ENCODE results near the gene MAPK10.

The MAPK10 gene

DNA sequence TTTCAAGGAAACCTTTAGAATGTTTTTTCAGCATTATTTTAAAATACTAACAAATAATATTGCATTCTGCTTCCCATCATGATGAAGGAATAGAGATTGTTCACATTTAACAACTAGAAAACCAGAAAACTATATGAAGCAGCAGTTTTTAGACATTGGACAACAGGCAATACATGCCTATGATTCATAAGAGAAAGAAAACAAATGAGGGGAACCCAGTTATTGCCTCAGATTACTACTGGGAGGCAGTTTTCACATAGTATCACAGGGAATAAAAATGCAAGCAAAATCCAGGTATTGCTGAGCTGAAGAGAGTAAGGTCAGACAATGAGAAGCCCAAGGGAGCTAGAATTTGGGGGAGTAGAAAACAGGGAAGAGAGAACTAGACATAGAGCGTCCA is 373.6 kb downstream of the MAPK10 start:
- no peak for DNase-seq (ENCODE audit: low read depth, low spot score)
- no peak overlapping the region for H3K4me3 ChIP-seq (ENCODE audit: low read depth, low read length)
- TF ChIP-seq CTCF (IDR thresholded peaks at IDR 0.05; ENCODE audit: low read depth, low read length): no peak
- in situ Hi-C loops (cut with HindIII; ENCODE audit: low sequenced_read_pairs): no loop called here

DNA sequence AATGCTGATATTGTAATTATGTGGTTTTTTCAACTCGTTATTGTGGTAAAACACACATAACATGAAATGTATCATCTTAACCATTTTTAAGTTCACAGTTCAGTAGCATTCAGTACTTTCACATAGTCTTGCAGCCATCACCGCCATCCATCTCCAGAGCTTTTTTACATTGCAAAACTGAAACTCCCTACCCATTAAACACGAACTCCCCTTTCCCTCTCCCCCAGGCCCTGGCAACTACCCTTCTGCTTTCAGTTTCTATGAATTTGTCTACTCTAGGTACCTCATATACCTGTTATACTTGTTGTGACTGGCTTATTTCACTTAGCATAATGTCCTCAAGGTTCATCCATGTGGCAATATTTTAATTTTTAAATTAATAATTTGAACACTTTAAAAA is 380.6 kb downstream of the MAPK10 start:
- H3K4me3 ChIP-seq (ENCODE audit: low read depth, low read length): no peak overlapping the region
- no peak for DNase-seq (ENCODE audit: low read depth, low spot score)
- in situ Hi-C loops (cut with HindIII; ENCODE audit: low sequenced_read_pairs): no loop called here
- no peak for TF ChIP-seq CTCF (IDR thresholded peaks at IDR 0.05; ENCODE audit: low read depth, low read length)

DNA sequence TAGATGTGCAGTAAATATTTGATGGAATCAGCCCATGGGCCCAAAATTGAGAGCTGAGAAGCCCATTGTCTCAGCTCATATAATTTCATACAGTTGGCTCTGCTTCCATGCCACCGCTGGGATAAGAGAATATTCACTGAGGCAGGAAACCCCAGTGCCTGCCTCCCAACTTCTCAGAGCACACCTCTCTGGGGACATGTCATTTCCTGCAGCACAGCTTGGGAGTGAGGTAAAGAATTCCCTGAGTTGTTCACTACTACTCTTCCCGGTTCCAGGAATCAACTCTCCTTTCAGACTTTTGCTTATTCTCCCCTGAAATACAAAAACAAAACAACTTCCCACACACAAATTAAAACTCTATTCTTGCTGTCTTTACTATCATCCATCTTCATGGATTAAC is 389.3 kb downstream of the MAPK10 start:
- DNase-seq (ENCODE audit: low read depth, low spot score): no peak
- in situ Hi-C loops (cut with HindIII; ENCODE audit: low sequenced_read_pairs): no loop called here
- no peak overlapping the region for H3K4me3 ChIP-seq (ENCODE audit: low read depth, low read length)
- TF ChIP-seq CTCF (IDR thresholded peaks at IDR 0.05; ENCODE audit: low read depth, low read length): no peak

DNA sequence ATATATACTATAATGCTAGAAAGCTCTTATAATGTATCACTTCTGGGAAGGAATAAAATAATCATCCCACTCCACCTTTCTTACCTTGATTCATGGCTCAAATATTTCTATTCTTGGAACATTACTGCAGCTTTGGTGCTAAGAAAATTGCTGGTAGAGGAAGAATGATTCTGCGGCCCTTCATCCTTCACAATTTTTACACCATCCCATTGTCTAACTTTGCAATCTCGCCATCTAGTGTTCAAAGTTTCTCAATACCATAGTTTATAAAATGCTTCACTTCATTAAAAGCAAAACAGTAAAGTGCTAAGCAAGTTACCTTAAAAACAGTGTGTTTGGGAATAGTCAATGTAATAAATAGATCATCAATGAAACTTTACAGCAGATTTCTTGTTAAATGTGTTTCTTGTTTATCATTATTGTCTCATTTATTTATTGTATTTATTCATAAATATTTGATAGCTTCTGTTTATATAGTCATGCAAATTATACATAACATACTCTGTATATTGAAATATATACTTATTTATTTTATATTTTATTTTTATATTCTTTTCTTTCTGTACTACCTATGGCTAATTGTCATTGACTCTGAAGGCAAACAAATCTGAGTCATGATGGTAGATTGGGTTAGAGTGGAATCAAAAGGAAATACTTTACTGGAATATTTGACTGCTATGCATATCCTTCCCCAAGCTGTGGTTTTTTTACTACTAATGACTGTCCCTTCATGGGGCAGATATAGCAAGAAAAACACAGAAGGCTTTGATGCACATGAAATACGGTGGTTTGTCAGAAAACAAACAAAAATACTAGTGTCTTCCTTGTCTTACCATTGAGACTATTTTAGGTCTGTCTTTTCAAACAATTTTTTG is 390.7 kb downstream of the MAPK10 start:
- peak; percentile 74 for DNase-seq (ENCODE audit: low read depth, low spot score)
- H3K4me3 ChIP-seq (ENCODE audit: low read depth, low read length): no peak overlapping the region
- TF ChIP-seq CTCF (IDR thresholded peaks at IDR 0.05; ENCODE audit: low read depth, low read length): peak; percentile 50
- in situ Hi-C loops (cut with HindIII; ENCODE audit: low sequenced_read_pairs): no loop called here

DNA sequence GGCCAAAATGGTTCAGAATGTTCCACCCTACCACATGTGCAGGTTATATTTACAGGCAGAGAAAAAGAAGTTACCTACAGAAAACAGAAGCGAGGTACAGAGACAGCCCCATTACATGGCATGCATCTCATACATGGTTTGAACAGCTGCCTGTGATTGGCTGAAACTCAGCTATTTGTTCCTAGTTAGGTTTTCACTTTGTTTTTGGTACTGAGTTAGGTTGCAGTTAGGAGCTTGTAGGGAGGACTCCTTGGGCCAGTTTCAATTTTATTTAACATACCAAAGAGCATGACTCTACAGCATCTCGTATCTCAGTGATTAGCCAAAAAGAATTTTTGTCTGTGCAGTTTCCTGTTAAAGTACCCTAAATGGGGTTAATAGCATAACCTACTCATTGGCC is 392.0 kb downstream of the MAPK10 start:
- TF ChIP-seq CTCF (IDR thresholded peaks at IDR 0.05; ENCODE audit: low read depth, low read length): no peak
- no peak for DNase-seq (ENCODE audit: low read depth, low spot score)
- no peak overlapping the region for H3K4me3 ChIP-seq (ENCODE audit: low read depth, low read length)
- in situ Hi-C loops (cut with HindIII; ENCODE audit: low sequenced_read_pairs): no loop called here

DNA sequence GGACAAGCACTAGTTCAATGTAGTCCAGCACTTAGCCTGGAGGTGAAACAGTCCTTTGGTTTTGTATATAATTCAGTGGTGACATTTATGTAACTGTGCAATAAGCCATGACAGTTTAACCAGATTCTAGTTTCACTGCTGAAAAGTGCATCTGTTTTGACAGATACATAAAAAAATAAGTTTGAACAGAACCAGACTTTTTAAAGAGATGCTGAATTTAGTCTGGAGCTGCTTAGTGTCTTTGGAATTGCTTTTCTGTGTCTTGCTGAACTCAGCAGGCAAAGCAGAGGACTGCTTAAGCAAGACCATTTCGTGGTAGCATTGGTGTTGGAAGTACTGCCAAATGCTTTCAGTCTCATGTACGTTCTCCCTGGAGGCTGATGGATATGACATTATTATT is 393.5 kb downstream of the MAPK10 start:
- no peak for TF ChIP-seq CTCF (IDR thresholded peaks at IDR 0.05; ENCODE audit: low read depth, low read length)
- in situ Hi-C loops (cut with HindIII; ENCODE audit: low sequenced_read_pairs): no loop called here
- H3K4me3 ChIP-seq (ENCODE audit: low read depth, low read length): no peak overlapping the region
- DNase-seq (ENCODE audit: low read depth, low spot score): no peak

Measured in astrocyte of the spinal cord (primary cell).